Fibroblast of lung (primary cell): ENCODE results near the gene PUS1.

Experiments used
- EZH2 ChIP-seq: IDR thresholded peaks from 2 replicates; pipeline ENCODE4 v1.5.1; 2012; ENCODE audit warnings: low read length, control low read depth, mild to moderate bottlenecking; ENCODE audit errors: missing control alignments
- TF ChIP-seq, protein P1 (sequence below), 2 donors: IDR thresholded peaks in 1 of 2; conservative IDR thresholded peaks in 1 of 2; 1 replicate in 1 of 2; 2 replicates in 1 of 2; pipeline ENCODE4 v1.5.1; 2011 to 2012; ENCODE audit warnings: low read length in 2 of 2, control low read depth in 1 of 2, inconsistent platforms in 1 of 2, low read depth in 1 of 2, mild to moderate bottlenecking in 1 of 2

DNA sequence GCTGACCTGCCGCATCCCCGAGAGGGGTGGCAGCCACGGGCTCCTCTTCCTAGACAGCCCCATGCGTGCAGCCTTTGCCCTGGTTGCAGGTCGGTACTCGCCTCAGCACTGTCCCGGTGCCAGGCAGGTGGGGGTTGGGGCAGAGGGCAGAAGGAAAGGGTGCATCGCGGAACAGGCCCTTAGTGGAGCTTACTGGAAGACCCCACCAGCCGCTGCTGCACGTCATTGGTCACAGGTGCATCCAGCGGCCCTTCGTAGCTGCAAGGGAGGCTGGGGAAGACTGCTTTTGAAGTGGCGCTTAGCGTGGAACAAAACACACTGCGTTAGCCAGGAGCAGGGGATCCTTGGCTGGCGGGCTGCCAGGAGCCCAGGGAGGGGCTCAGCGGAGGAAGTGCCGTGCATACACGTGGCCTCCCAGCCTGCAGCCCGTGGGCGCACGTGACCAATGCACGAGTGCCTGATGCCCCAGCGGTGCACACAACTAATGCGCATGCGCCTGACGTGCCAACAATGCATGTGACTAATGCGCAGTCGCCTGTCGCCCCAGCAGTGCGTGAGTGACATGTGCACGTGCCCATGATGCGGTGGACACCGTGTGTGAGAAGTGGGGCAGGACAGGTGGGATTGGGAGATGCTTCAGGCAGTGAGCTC lies 15.7 kb downstream of the PUS1 start:
- TF ChIP-seq, protein P1, sequence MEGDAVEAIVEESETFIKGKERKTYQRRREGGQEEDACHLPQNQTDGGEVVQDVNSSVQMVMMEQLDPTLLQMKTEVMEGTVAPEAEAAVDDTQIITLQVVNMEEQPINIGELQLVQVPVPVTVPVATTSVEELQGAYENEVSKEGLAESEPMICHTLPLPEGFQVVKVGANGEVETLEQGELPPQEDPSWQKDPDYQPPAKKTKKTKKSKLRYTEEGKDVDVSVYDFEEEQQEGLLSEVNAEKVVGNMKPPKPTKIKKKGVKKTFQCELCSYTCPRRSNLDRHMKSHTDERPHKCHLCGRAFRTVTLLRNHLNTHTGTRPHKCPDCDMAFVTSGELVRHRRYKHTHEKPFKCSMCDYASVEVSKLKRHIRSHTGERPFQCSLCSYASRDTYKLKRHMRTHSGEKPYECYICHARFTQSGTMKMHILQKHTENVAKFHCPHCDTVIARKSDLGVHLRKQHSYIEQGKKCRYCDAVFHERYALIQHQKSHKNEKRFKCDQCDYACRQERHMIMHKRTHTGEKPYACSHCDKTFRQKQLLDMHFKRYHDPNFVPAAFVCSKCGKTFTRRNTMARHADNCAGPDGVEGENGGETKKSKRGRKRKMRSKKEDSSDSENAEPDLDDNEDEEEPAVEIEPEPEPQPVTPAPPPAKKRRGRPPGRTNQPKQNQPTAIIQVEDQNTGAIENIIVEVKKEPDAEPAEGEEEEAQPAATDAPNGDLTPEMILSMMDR (conservative IDR thresholded peaks at IDR 0.05 in 1 of 2, IDR thresholded peaks at IDR 0.05 in 1 of 2; ENCODE audit: low read depth in 1 of 2, low read length in 2 of 2) = no peak
- TF ChIP-seq EZH2 = no peak
